K562 (cell line): ENCODE measurements around the gene RBM28. TPM values are rescaled to one million over a fixed set of nuclear protein-coding genes. Genes with fewer than 3 reads are reported as not detected.
A peak's percentile ranks its signal among the peaks of the same experiment; 100 is the strongest.

Source experiments
- ARID1B ChIP-seq: fragments of 450-650 bp; IDR thresholded peaks from 2 replicates; pipeline ENCODE4 v1.6.1; 2016; ENCODE audit warnings: antibody characterized with exemption, mild to moderate bottlenecking, inconsistent platforms
- ARID3B ChIP-seq: fragments of 250-450 bp; sonication (Bioruptor Pico); IDR thresholded peaks from 2 replicates; pipeline ENCODE4 v1.4.0; 2020; ENCODE audit warnings: borderline replicate concordance
- ATF6 ChIP-seq: sonication (generic); formaldehyde crosslinking; IDR thresholded peaks from 2 replicates; pipeline ENCODE4 v1.4.0; 2020; ENCODE audit warnings: mild to moderate bottlenecking, missing genetic modification reagents
- CEBPG ChIP-seq, 3 experiments: fragments of 200-800 bp in 1 of 3; sonication (Bioruptor generic) in 1 of 3; sonication (generic) in 1 of 3; formaldehyde crosslinking in 1 of 3; IDR thresholded peaks in 2 of 3; conservative IDR thresholded peaks in 1 of 3; 2 replicates each; pipeline versions ENCODE4 v1.6.1 to v1.8.0; 2016 to 2022; ENCODE audit warnings: missing compliant biosample characterization in 2 of 3, missing genetic modification characterization in 2 of 3, mild to moderate bottlenecking in 1 of 3, missing genetic modification reagents in 1 of 3
- E2F6 ChIP-seq, 2 experiments: IDR thresholded peaks; 2 replicates each; pipeline ENCODE4 v1.6.1; 2011; ENCODE audit warnings: borderline replicate concordance in 1 of 2, control low read depth in 1 of 2, low read depth in 1 of 2, low read length in 1 of 2, mild to moderate bottlenecking in 1 of 2, mixed read lengths in 1 of 2, moderate library complexity in 1 of 2; ENCODE audit not compliant: insufficient read depth in 1 of 2, insufficient read length in 1 of 2, poor library complexity in 1 of 2, severe bottlenecking in 1 of 2; ENCODE audit errors: extremely low read depth in 1 of 2
- ELF2 ChIP-seq: fragments of 250-450 bp; sonication (Bioruptor Pico); IDR thresholded peaks from 2 replicates; pipeline ENCODE4 v1.5.0; 2021; ENCODE audit warnings: mild to moderate bottlenecking
- HINFP ChIP-seq: fragments of 450-650 bp; conservative IDR thresholded peaks from 2 replicates; pipeline ENCODE4 v1.6.1; 2016; ENCODE audit warnings: missing genetic modification characterization, low read depth, mild to moderate bottlenecking, control low read depth, missing compliant biosample characterization
- HNRNPLL ChIP-seq: fragments of 200-400 bp; formaldehyde crosslinking; IDR thresholded peaks from 2 replicates; pipeline ENCODE4 v1.6.1; 2017; ENCODE audit warnings: low read length, low read depth, mild to moderate bottlenecking; ENCODE audit not compliant: poor library complexity, severe bottlenecking
- HOMEZ ChIP-seq: fragments of 250-450 bp; sonication (Bioruptor Pico); IDR thresholded peaks from 2 replicates; pipeline ENCODE4 v1.4.0; 2020; ENCODE audit warnings: mild to moderate bottlenecking, moderate library complexity
- KLF1 ChIP-seq: fragments of 450-650 bp; IDR thresholded peaks from 2 replicates; pipeline ENCODE4 v1.6.1; 2016; ENCODE audit warnings: missing genetic modification characterization, missing compliant biosample characterization
- SMARCA5 ChIP-seq: fragments of 450-650 bp; IDR thresholded peaks from 2 replicates; pipeline ENCODE4 v1.6.1; 2016
- TBL1XR1 ChIP-seq, 2 experiments: IDR thresholded peaks; 2 replicates each; pipeline ENCODE4 v1.6.1; 2012; ENCODE audit warnings: improper control_type of control experiment in 2 of 2, low read length in 2 of 2, mild to moderate bottlenecking in 1 of 2
- ZFP1 ChIP-seq: fragments of 450-650 bp; formaldehyde crosslinking; IDR thresholded peaks from 2 replicates; pipeline ENCODE4 v1.4.0; 2020; ENCODE audit warnings: mild to moderate bottlenecking, mixed read lengths
- ZFPM2 ChIP-seq: fragments of 250-450 bp; sonication (Bioruptor Pico); IDR thresholded peaks from 2 replicates; pipeline ENCODE4 v1.5.1; 2022; ENCODE audit warnings: mild to moderate bottlenecking
- ZNF121 ChIP-seq: sonication (generic); formaldehyde crosslinking; conservative IDR thresholded peaks from 2 replicates; pipeline ENCODE4 v1.8.0; 2022; ENCODE audit warnings: missing genetic modification reagents
- ZNF197 ChIP-seq: fragments of 200-800 bp; sonication (Bioruptor generic); IDR thresholded peaks from 2 replicates; pipeline ENCODE4 v1.6.1; 2016; ENCODE audit warnings: low read depth, missing genetic modification characterization, missing compliant biosample characterization
- ZNF24 ChIP-seq: fragments of 450-650 bp; IDR thresholded peaks from 2 replicates; pipeline ENCODE4 v1.6.1; 2016
- ZNF311 ChIP-seq: fragments of 250-450 bp; sonication (Bioruptor Pico); IDR thresholded peaks from 2 replicates; pipeline ENCODE4 v1.4.0; 2020; ENCODE audit warnings: mild to moderate bottlenecking, moderate library complexity
- ZNF707 ChIP-seq: fragments of 250-450 bp; sonication (Bioruptor Pico); conservative IDR thresholded peaks from 2 replicates; pipeline ENCODE4 v1.8.0; 2022; ENCODE audit warnings: inconsistent platforms, mild to moderate bottlenecking, moderate library complexity
- polyA plus RNA-seq, 8 experiments: library from polyadenylated mRNA; depleted of rRNA in 4 of 8; stranded (reverse) in 5 of 8; unstranded in 3 of 8; fragments of >200 nt; fragmentation: Nextera tagmentation in 2 of 8; fragmentation: Illumina TruSeq in 1 of 8; extraction: Ambion mirVana in 2 of 8; extraction: Trizol in 1 of 8; gene quantifications; 2 replicates each; pipeline versions ENCODE4 v1.2.1 to v1.2.3, GENCODE V29; 2011 to 2014; ENCODE audit warnings: inconsistent platforms in 1 of 8, missing spikeins in 1 of 8
- total RNA-seq, 7 experiments: library from RNA; depleted of rRNA in 6 of 7; stranded (reverse); fragments of >200 nt in 6 of 7; fragmentation: Illumina TruSeq in 2 of 7; extraction: Trizol in 2 of 7; gene quantifications; 2 replicates each; pipeline versions ENCODE4 v1.2.1 to v1.2.3, GENCODE V29; 2011 to 2021; ENCODE audit warnings: low replicate concordance in 1 of 7

RBM28 gene
- total and polyA plus RNA-seq, 9 of the 15 experiments (the other 6 are each of a cell fraction or from before 2014, with no cell fraction given): 65.8 to 213 (median 138) TPM

- no peak for TF ChIP-seq ATF6 (CRISPR knock-in tag)
- no peak for TF ChIP-seq ARID1B
- TF ChIP-seq ZNF24: no peak
- no peak for TF ChIP-seq CEBPG (CRISPR knock-in tag; IDR thresholded peaks at IDR 0.05)
- no peak for TF ChIP-seq CEBPG (tag; conservative IDR thresholded peaks at IDR 0.05 in 1 of 2, IDR thresholded peaks at IDR 0.05 in 1 of 2)
- TF ChIP-seq ZFPM2: no peak
- TF ChIP-seq E2F6 (IDR thresholded peaks at IDR 0.05; ENCODE audit: borderline replicate concordance in 1 of 2, extremely low read depth in 1 of 2, insufficient read depth in 1 of 2, insufficient read length in 1 of 2, low read depth in 1 of 2, low read length in 1 of 2, poor library complexity in 1 of 2, severe bottlenecking in 1 of 2): no peak
- no peak for TF ChIP-seq ZNF197 (CRISPR knock-in tag)
- TF ChIP-seq HOMEZ (CRISPR knock-in tag): no peak
- TF ChIP-seq KLF1 (tag): no peak
- no peak for TF ChIP-seq ELF2 (CRISPR knock-in tag)
- TF ChIP-seq ARID3B (CRISPR knock-in tag): no peak
- no peak for TF ChIP-seq ZFP1 (CRISPR knock-in tag)
- no peak for TF ChIP-seq SMARCA5
- TF ChIP-seq TBL1XR1 (IDR thresholded peaks at IDR 0.05; ENCODE audit: low read length in 2 of 2): 0 out of 4 replicates have a peak, but pooled peaks of 1 of the 2 experiments have one; percentile 5
- no peak for TF ChIP-seq HNRNPLL
- no peak for TF ChIP-seq ZNF707
- TF ChIP-seq ZNF311 (CRISPR knock-in tag): no peak
- TF ChIP-seq ZNF121: no peak
- TF ChIP-seq HINFP (tag): no peak
These were observed 37.6 kb upstream of the RBM28 start (continued) for GRCh38 chr7:128381161-128381821.
